NT2/D1 (cell line): ENCODE data around the gene SLC34A3.
"Not testable (repeated sequence)": the region's sequence is repeated elsewhere in the genome, so short reads cannot be mapped to it uniquely, and the experiment has no call there.

ENCODE experiments used
- SUZ12 ChIP-seq: IDR thresholded peaks from 2 replicates; pipeline ENCODE4 v1.6.1; 2011; ENCODE audit not compliant: insufficient read length, insufficient read depth; ENCODE audit errors: extremely low read depth
- YY1 ChIP-seq: IDR thresholded peaks from 2 replicates; pipeline ENCODE4 v1.6.1; 2011; ENCODE audit not compliant: insufficient read length, insufficient read depth
- ZNF274 ChIP-seq: IDR thresholded peaks from 2 replicates; pipeline ENCODE4 v1.6.1; 2011; ENCODE audit warnings: mild to moderate bottlenecking, low read depth, low read length

GRCh38 chr9:137239541-137240200 is 9.0 kb downstream of the SLC34A3 start:
- not testable (repeated sequence) for TF ChIP-seq ZNF274, SUZ12, YY1
